GM21423 (cell line): Measurements from ENCODE around the gene PRTFDC1.
"Not testable (repeated sequence)": the region's sequence is repeated elsewhere in the genome, so short reads cannot be mapped to it uniquely, and the experiment has no call there.

Source experiments
- ATAC-seq: cut with Tn5 transposase; IDR thresholded peaks from one replicate; pipeline ENCODE4 v1.9.1; 2021; ENCODE audit warnings: mild to moderate bottlenecking, moderate library complexity; ENCODE audit not compliant: unreplicated experiment

Gene PRTFDC1, protein sequence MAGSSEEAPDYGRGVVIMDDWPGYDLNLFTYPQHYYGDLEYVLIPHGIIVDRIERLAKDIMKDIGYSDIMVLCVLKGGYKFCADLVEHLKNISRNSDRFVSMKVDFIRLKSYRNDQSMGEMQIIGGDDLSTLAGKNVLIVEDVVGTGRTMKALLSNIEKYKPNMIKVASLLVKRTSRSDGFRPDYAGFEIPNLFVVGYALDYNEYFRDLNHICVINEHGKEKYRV

DNA sequence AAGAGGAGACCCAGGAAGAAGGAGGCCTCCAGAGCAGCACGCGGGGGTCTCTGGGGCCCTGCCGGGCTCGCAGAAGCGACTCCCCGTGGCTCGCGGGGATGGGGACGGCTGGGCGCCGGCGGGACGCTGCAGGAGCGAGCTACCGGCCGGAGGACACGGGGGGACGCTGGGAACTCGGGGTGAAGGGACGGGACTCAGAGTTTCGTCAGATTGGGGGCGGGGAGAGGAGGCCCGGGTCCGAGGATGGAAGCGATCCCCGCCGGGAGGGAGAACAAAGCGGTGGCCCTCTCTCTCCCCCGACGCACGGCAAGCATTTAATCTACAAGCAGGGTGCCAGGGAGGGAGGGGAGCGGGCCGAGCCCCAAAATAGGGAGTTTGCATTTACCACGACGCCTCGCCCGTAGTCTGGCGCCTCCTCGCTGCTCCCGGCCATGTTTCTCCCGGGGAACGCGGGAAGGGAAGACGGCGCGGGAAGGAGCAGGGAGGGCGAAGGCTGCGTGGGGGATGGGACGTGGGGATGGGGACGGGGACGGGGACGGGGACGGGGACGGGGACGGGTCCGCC lies at the start of gene PRTFDC1:
PRTFDC1 (minus strand) TSS at position 464 of the 564 bp plus-strand sequence; CDS start at position 433, 31 bp downstream.
- peak; percentile 28 for ATAC-seq

DNA sequence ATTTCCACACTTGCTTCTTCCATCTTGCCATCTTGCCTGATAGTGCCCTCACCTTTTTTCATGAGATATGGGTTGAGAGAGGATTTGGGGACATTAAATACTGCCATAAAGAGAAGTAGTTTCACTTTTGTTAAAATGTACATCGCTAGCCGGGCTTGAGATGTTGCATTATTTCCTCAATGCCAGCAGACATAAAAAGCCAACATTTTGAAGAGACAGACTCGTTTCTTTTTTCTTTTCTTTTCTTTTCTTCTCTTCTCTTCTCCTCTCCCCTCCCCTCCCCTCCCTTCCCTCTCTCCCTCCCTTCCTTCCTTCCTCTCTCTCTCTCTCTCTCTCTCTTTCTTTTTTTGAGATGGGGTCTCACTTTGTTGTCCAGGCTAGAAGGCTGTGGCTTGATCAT lies 45.6 kb upstream of the PRTFDC1 start:
- ATAC-seq: no peak

DNA sequence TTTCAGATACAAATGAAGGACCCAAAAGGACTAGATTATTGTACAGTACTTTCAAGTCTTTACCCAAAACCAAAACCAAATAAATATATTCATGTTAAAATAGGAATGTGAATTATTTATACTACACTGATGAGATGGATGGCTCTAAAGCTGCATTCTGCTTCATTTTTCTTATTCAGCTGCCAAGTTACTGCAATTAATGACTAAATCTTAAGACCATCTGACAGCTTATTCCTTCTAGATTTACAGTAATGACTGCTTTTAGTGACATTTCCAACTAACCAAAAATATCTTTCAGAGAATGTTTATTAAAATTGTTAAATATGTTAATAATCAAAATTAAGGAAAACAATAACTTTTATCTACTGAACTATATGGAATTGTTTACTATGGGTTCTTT lies 42.7 kb upstream of the PRTFDC1 start:
- ATAC-seq: no peak

DNA sequence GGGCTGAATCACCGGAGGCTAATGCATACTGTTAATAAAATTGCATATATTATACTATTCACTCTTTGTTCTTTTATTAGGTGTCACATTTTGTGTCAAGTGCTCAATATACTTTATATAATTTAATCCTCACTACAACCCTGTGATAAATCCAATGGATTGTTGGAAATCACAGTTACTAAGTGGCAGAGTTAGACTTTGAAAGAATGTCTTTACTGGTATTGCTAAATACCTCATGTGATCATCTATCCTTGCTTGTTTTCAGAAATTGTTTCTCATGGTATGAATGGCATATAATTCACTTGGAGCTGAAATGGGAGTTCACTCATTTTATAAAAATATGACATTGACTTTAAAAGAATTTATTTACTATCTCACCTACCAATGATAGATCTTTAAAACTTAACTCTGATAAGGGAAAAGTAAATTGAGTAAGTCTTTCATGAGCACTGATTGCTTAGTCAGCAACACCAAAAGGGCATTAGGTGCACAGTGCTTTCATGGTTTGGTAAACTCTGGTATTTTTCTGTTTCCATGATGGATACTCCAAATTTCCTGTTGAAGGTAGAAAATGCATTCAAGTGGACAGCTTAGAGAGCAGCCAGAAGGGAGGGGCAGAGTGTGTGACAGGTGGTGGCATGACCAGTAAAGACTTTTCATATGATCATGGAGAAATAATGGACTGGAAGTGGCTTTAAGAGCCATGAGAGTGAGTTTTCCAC lies 41.0 kb upstream of the PRTFDC1 start:
- ATAC-seq: no peak

DNA sequence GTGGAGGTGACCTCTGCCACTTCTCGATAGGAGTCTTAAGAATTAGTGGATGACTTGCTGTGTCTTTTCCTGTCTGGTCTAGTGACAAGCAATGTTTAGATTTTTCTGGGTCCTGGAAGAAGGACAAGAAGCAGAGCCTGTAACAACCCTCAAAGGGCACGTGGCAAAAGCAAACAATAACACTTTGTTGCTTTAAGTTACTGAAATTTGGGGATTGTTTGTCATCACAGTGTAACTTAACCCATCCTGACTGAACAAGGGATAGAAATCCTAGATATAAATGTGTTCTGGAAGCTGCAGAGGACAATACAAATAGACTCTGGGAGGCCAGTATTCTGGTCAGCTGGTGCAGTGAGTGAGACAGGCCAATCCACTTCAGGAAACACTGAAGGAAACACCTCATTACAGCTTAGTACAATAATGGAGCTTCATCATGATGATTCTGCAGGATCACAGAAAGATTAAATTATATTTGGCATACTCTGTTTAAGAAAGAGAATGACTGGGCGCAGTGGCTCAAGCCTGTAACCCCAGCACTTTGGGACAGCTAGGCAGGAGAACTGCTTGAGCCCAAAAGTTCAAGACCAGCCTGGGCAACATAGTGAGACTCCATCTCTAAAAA lies 40.2 kb upstream of the PRTFDC1 start:
- no peak for ATAC-seq

DNA sequence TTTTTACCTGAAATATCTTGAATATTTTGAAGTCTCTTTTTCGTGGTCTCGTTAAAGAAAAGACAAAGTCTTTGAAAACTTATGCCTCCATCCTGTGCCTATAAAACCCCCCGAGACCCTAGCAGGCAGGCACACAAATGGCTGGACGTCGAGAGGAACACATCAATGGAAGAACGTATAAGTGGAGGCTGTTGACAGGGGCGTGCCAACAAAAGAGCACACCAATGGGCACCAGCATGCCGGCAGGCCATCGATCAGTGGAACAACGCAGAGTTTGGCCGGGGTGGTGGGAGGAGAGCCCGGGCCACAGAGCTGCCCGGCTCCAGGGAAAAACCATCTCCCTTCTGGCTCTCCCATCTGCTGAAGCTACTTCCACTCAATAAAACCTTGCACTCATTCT lies 38.9 kb upstream of the PRTFDC1 start:
- ATAC-seq: no peak

DNA sequence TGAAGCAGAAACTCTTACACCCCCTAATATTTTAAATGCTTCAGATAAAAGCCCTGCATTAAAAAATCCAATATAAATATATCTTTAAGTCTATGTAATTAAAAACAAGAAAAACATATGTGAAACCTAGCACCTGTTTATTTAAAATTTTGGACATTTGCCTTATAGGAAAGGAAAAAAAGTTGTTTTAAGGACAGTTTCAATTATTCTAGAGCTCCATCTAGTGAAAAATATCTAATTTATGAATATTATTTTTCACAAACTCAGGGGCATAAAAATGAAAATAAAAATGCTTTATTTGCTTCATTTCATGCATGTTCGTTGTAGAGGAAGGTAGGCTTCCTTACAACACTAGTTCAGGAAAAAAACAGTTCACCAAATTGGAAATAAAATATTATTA lies 37.5 kb upstream of the PRTFDC1 start:
- no peak for ATAC-seq

DNA sequence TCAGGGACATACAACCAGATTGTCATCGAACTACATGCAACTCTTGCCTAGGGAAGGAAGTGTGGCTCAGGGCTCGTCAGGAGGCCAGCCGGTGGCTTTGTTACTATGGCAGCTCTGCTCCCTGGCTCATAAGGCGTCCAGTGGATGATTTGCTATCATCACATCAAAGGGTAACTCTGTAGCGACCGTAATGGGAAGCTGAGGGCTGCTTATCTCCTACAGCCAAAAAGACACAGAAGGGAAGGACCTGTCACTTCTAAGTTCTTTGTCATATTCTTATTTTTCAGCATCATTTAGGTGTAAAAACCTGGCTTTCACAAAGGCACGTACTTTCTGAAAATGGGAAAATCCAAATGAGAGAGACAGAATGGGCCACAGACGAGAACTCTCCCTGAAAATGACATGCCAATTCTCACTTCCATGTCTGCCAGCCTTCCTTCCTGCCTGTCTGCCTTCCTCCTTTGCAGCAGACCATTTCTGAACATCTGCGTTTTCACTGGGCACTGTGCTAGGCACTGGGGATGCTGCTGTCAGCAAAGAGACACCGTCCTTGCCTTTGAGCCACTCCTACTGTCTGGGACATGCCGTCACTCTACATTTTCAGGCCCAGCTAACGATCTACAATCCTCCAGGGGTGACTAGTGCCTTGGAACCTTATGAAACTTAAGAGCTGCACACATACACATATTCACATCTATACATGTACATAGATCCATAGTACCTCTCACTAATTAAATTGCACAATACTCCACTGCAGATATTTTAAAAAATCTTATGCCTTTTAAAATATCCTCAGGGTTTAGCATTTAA lies 36.6 kb upstream of the PRTFDC1 start:
- no peak for ATAC-seq

DNA sequence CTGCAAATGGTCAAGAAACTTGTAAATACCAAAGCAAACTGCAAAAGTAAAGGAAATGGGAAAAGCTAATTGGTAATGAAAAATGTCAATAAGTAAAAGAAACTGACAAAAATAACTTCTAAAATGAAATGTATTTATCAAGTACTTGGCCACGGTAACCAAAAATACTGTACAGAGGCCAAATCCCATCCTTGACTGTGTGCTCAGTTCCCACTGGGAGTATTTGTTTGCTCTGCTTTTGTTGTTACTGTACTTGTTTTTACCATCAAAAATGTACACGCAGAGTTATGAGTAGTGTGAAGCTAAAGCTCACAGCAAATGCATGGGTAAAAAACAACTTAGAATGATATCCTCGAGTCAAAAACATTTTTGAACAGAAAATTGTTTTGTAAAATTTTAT lies 32.5 kb upstream of the PRTFDC1 start:
- ATAC-seq: no peak

DNA sequence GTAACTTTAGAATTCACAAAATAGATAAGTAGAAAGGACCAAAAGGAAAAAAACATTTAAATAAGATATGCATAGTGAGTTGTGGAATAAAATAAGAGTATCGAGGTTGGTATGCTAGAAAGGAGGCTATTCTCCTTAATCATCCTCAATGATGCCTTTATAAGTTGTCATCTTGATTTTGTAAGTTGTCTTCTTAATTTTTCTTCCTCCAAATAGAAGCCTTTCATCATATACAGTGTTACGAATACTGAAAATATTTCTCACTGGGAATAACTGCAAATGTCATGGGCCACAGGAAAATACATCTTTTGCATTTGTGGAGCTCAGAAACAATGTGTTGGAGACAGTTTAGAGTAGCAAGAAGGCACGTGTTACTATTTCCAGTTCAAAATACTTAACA lies 31.5 kb upstream of the PRTFDC1 start:
- ATAC-seq: no peak

DNA sequence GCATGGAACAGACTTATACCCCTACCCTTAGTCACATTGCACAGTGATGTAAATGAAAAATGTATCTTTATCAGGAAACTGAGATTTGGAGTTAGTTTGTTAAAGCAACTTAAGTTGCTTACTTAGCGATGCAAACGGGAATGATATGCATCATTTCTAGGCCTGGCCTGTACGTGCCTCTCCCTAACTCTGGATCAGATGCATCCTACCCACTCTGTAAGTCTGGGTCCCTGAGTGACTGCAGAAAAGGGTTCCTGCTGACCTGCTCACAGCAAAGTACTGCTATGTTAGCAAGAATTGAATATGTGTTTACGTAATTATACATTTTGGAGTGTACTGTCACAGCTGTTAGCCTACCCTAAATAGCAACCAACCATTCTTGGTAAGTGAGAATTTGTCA lies 30.7 kb upstream of the PRTFDC1 start:
- ATAC-seq: no peak

DNA sequence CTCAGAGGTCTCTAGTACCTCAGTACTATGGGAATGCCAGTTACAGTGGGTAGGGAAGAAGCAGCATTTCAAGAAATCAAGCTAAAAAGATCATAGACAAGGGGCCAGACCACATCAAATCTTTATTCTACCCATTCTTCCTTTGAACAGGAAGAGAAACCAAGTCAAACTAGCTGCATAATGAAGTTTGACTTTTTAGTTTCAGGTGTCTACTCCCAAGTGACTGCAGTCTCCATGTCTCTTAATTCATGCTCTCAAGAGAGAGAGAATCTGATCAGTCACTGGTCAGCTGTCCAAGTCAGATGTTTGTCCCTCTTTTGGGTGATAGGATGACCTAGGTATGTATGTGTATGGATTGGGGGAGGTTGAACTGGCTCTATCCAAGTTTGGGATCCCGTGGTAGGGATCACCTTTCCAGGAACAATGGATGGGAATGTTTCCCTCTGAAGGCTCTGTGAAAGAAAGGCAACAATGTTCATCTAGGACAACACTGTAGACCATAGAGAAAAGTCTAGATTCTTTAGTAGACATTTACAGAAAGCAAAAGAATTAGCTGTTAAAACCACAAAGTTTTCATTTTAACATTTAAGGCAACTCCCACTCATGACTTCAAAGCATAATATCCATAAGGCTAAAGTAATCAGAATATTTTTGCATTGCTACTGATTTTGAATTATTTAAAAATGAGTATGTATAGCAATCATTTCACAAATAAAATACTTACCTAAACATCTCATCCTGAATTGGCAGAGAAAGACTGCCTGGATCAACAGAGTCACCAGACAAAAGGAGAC lies 30.1 kb upstream of the PRTFDC1 start:
- ATAC-seq: peak; percentile 63

DNA sequence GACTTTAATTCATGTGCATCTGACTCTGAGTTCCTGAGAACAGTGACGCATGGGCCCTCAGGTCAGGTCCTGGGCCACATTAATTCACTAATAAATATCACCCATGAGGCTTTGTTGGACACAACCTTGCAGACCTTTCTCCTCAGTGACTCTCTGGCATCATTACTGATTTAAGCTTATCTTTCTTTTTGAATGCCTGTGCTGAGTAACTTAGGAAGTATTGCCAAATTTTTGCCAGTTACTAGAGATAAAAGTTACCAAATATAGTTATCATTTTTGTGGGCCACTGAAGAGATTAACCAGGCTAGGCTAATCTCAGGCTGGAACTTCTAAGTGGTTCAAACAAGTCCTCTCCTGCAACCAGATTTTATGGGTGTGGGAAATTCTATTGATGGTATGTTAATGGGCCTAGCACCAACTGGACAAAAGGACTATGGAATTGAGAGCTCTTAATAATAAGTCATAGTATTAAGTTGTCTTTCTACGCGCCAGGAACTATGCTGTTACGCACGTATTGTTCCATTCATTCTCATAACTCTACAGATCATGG lies 28.8 kb upstream of the PRTFDC1 start:
- no peak for ATAC-seq

DNA sequence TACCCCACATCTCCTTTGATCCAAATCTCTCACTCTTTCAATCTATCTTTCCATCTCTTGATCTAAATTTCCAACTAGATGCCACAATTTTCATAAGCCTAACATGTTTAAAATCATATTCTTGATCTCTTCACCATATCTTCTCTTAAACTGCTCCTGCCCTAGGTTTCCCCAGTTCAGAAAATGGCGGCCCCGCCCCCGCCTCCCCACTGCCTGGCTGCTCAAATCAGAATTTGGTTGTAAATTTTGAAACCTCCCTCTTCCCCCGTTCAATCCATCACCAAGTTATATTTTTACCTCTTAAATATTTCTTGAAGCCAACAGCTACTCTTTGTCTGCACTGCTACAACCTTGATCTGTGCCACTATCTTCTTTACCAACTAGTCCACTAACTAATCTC lies 27.3 kb upstream of the PRTFDC1 start:
- ATAC-seq: no peak

DNA sequence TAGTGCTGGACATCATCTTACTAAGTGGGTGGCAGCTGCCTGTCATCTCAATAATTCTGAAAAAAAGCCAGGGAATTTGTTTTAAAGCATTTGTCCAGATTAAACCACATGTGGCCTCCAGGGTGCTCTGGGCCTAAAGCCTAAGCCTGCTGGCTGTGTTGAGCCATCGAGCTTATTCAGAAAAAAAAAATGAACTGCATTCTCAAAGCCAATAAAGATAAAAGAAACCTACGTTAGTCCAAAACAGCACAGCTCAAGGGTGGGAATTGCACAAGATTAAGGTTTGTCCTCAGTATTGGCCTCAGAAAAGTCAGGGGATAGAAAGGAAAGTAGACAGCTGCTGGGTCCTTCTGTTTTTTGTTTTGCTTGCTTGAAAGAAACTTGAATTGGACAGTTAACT lies 22.6 kb upstream of the PRTFDC1 start:
- ATAC-seq: no peak

DNA sequence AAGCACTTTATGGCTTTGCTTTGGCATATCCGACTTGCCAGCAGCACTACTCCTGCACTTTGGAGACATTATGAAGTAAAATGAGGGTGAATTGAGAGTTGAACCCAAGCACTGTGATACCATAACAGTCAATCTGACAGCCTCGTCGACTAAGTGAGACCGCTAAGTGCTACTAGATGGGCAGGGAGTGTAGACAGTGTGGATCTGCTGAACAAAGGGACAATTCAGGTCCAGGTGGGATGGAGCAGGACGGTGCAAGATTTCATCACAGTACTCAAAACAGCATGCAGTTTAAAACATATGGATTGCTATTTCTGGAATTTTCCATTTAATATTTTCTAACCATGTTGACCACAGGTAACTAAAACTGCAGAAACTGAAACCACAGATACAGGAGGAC lies 20.8 kb upstream of the PRTFDC1 start:
- no peak for ATAC-seq

DNA sequence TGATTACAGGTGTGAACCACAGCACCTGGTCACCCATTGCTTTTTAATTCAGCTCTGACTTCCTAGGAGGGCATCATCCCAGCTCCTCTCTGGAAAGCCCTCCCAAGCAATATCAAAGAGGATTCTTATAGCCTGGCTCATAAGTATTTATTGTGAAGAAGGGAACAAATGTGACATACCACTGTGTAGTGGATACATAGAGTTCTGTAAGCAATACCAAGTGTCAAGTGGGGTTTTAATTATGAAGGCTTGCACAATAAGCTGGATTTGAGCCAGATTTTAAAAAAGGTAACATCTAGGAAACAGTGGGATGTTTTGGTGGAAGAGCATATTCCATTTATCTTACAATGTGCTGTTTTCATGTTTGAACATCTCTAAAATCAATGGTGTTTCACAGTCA lies 19.0 kb upstream of the PRTFDC1 start:
- ATAC-seq: no peak

DNA sequence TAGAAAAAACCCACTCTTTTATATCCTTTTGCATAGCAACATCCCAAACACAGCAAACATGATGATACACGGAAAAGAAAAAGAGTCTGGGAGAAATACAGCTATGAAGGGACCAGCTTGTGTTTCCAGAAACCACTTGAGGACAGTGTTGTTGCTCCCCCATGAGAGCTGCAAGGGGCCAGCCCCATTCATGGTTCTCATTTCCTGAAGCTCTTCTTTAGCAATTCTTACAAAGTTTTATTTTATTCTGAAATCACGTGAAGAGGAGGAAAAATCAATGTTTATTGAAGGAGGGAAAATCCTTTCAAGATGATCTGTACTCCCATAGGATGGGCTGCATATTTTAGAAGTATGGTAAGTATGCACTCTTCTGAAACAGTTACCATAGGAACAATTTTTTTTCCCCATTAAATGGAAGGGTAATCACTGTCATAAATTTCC lies 17.5 kb upstream of the PRTFDC1 start:
- ATAC-seq: no peak

DNA sequence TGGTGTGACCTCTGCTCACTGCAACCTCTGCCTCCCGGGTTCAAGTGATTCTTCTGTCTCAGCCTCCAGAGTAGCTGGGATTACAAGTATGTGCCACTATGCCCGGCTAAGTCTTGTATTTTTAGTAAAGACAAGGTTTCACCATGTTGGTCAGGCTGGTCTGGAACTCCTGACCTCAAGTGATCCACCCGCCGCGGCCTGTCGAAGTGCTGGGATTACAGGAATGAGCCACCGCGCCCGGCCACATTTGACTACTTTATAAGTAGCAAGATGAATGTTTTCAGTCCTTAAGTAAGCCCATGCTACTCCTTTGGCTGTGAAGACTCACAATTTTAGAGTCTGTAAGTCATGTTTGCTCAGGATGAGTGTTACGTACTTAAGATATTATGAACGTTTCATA lies 16.5 kb upstream of the PRTFDC1 start:
- ATAC-seq: not testable (repeated sequence)

DNA sequence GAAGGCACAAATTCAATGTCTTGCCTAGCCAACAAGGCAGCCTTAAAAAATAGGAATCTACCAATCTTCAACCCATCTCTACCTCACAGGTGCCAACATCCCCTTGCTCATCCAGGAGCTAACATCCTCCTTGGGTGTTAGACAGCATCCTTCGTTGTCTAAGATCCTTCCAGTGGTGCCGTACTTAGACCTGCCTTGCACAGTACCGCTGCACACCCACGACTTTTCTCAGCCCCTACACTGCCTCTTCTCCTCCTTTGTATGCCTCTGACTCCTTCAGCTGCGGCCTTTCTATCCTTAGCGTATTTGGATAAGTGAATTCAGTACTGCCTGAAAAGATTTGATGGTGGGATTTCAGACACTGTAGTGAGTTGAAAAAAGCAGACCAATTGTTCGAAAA lies 15.9 kb upstream of the PRTFDC1 start:
- no peak for ATAC-seq
